Muscle of leg (tissue), 11 donors: ENCODE data around the gene GALNT17. TPM values are rescaled to one million over a fixed set of nuclear protein-coding genes. Genes with fewer than 3 reads are reported as not detected.
A peak's percentile ranks its signal among the peaks of the same experiment; 100 is the strongest.

Experiments
- DNase-seq: peaks from one replicate; pipeline ENCODE4 v3.0.0; 2013
- H3K27ac ChIP-seq: one replicate; pipeline ENCODE4 v1.5.1; 2013; ENCODE audit warnings: mild to moderate bottlenecking, low read length, control low read depth
- H3K27me3 ChIP-seq: one replicate; pipeline ENCODE4 v1.6.1; 2013; ENCODE audit warnings: low read length; ENCODE audit not compliant: control insufficient read depth, insufficient read depth
- H3K36me3 ChIP-seq: one replicate; pipeline ENCODE4 v1.6.1; 2013; ENCODE audit warnings: low read length; ENCODE audit not compliant: control insufficient read depth, insufficient read depth
- H3K4me1 ChIP-seq: one replicate; pipeline ENCODE4 v1.6.1; 2013; ENCODE audit warnings: low read length; ENCODE audit not compliant: control insufficient read depth, insufficient read depth
- H3K4me3 ChIP-seq: one replicate; pipeline ENCODE4 v1.5.1; 2013; ENCODE audit warnings: low read length, control low read depth
- H3K9me3 ChIP-seq: replicated peaks from 2 replicates; pipeline ENCODE4 v1.6.1; 2013; ENCODE audit warnings: low read depth, low read length; ENCODE audit not compliant: control insufficient read depth
- WGBS: methylation state at CpG from one replicate; pipeline ENCODE4 v1.1.5; 2013; ENCODE audit warnings: missing lambda C conversion rate; ENCODE audit not compliant: insufficient coverage; 5-methylcytosine and 5-hydroxymethylcytosine counted together
- polyA plus RNA-seq, 8 donors: library from polyadenylated mRNA; unstranded; fragments of 120-200 nt; gene quantifications; one replicate each; pipeline versions ENCODE4 v1.2.1 to v1.2.3, GENCODE V29; 2013; ENCODE audit warnings: inconsistent platforms in 1 of 8, low replicate concordance in 1 of 8; ENCODE audit not compliant: insufficient read length in 8 of 8, insufficient read depth in 1 of 8
- total RNA-seq: library from RNA; stranded (reverse); fragments of 120-200 nt; gene quantifications from one replicate; pipeline ENCODE4 v1.2.4, GENCODE V29; 2013

Gene GALNT17
- total and polyA plus RNA-seq, 9 donors, result 22.5 to 40.0 (median 29.5) TPM

GRCh38 chr7:71343892-71344291 lies 211.9 kb downstream of the GALNT17 start:
- DNase-seq, result peak; percentile 56

GRCh38 chr7:71345117-71345884 lies 213.4 kb downstream of the GALNT17 start:
- 86% methylated on average over 1 of the region's 9 CpGs for WGBS

More at GRCh38 chr7:71343892-71344291, 211.9 kb downstream of the GALNT17 start:
- Histone ChIP-seq H3K27me3 (no peaks in the 10 kb centered on the region), H3K36me3 (no peaks in the 10 kb centered on the region), H3K4me1 (peaks cover 10% of the 10 kb centered on the region), H3K9me3 (peaks cover 11% of the 10 kb centered on the region), H3K27ac (peak overlapping the region; percentile 56), H3K4me3 (no peak overlapping the region)
- WGBS, result 33% methylated on average over 1 of the region's 1 CpG

GRCh38 chr7:71348821-71349681 lies 217.1 kb downstream of the GALNT17 start:
- WGBS, result 35% methylated on average over 10 of the region's 16 CpGs
- H3K27me3 ChIP-seq, result no peaks in the 10 kb centered on the region
- peak; percentile 37 for DNase-seq
- no peaks in the 10 kb centered on the region for H3K36me3 ChIP-seq
- H3K4me1 ChIP-seq, result peaks cover 9% of the 10 kb centered on the region
- no peak overlapping the region for H3K27ac ChIP-seq
- no peak overlapping the region for H3K4me3 ChIP-seq
- peaks cover 9% of the 10 kb centered on the region for H3K9me3 ChIP-seq

More at GRCh38 chr7:71345117-71345884, 213.4 kb downstream of the GALNT17 start:
- H3K27me3 ChIP-seq, result no peaks in the 10 kb centered on the region
- H3K36me3 ChIP-seq, result no peaks in the 10 kb centered on the region
- peak; percentile 17 for DNase-seq
- H3K4me1 ChIP-seq, result peaks cover 9% of the 10 kb centered on the region
- no peak overlapping the region for H3K27ac ChIP-seq
- peaks cover 11% of the 10 kb centered on the region for H3K9me3 ChIP-seq
- H3K4me3 ChIP-seq, result no peak overlapping the region

- H3K4me3 ChIP-seq, result no peak overlapping the region
- WGBS, result no CpG with 5 or more reads among the region's 5 CpGs
- H3K9me3 ChIP-seq, result peaks cover 5% of the 10 kb centered on the region
- no peak overlapping the region for H3K27ac ChIP-seq
- peaks cover 9% of the 10 kb centered on the region for H3K4me1 ChIP-seq
- no peak for DNase-seq
- no peaks in the 10 kb centered on the region for H3K36me3 ChIP-seq
- H3K27me3 ChIP-seq, result no peaks in the 10 kb centered on the region
Measured at GRCh38 chr7:71349682-71350481, 217.9 kb downstream of the GALNT17 start.

- Histone ChIP-seq H3K27ac (no peak overlapping the region), H3K4me3 (no peak overlapping the region), H3K27me3 (no peaks in the 10 kb centered on the region), H3K4me1 (peaks cover 9% of the 10 kb centered on the region), H3K9me3 (peaks cover 5% of the 10 kb centered on the region), H3K36me3 (no peaks in the 10 kb centered on the region)
- no peak for DNase-seq
- 83% methylated on average over 2 of the region's 2 CpGs for WGBS
Measured at GRCh38 chr7:71350680-71351079, 218.7 kb downstream of the GALNT17 start.

- peaks cover 5% of the 10 kb centered on the region for H3K9me3 ChIP-seq
- no peak overlapping the region for H3K27ac ChIP-seq
- H3K36me3 ChIP-seq, result no peaks in the 10 kb centered on the region
- H3K4me1 ChIP-seq, result no peaks in the 10 kb centered on the region
- no peak overlapping the region for H3K4me3 ChIP-seq
- no peaks in the 10 kb centered on the region for H3K27me3 ChIP-seq
- peak; percentile 85 for DNase-seq
Measured at GRCh38 chr7:71354716-71355115, 222.8 kb downstream of the GALNT17 start.

- Histone ChIP-seq H3K9me3 (no peaks in the 10 kb centered on the region), H3K4me3 (no peak overlapping the region), H3K36me3 (no peaks in the 10 kb centered on the region), H3K27ac (no peak overlapping the region), H3K4me1 (no peaks in the 10 kb centered on the region), H3K27me3 (no peaks in the 10 kb centered on the region)
- DNase-seq, result peak; percentile 58
- WGBS, result 8% methylated on average over 2 of the region's 4 CpGs
Measured at GRCh38 chr7:71361451-71362032, 229.6 kb downstream of the GALNT17 start.

GRCh38 chr7:71362240-71362639 lies 230.3 kb downstream of the GALNT17 start:
- Histone ChIP-seq H3K4me1 (no peaks in the 10 kb centered on the region), H3K27me3 (no peaks in the 10 kb centered on the region), H3K36me3 (no peaks in the 10 kb centered on the region), H3K4me3 (no peak overlapping the region), H3K9me3 (no peaks in the 10 kb centered on the region), H3K27ac (no peak overlapping the region)
- 97% methylated on average over 3 of the region's 7 CpGs for WGBS
- DNase-seq, result no peak

- H3K4me1 ChIP-seq, result no peaks in the 10 kb centered on the region
- no peaks in the 10 kb centered on the region for H3K36me3 ChIP-seq
- no peaks in the 10 kb centered on the region for H3K27me3 ChIP-seq
- WGBS, result 80% methylated on average over 3 of the region's 5 CpGs
- no peaks in the 10 kb centered on the region for H3K9me3 ChIP-seq
- no peak overlapping the region for H3K27ac ChIP-seq
- H3K4me3 ChIP-seq, result no peak overlapping the region
- no peak for DNase-seq
Measured at GRCh38 chr7:71363223-71363622, 231.3 kb downstream of the GALNT17 start.
